GM21723 (cell line): Measurements from ENCODE around the gene SPOCK1.

Source experiments
- ATAC-seq: cut with Tn5 transposase; IDR thresholded peaks from one replicate; pipeline ENCODE4 v1.9.1; 2021; ENCODE audit warnings: mild to moderate bottlenecking, moderate library complexity; ENCODE audit not compliant: unreplicated experiment

The SPOCK1 gene

DNA sequence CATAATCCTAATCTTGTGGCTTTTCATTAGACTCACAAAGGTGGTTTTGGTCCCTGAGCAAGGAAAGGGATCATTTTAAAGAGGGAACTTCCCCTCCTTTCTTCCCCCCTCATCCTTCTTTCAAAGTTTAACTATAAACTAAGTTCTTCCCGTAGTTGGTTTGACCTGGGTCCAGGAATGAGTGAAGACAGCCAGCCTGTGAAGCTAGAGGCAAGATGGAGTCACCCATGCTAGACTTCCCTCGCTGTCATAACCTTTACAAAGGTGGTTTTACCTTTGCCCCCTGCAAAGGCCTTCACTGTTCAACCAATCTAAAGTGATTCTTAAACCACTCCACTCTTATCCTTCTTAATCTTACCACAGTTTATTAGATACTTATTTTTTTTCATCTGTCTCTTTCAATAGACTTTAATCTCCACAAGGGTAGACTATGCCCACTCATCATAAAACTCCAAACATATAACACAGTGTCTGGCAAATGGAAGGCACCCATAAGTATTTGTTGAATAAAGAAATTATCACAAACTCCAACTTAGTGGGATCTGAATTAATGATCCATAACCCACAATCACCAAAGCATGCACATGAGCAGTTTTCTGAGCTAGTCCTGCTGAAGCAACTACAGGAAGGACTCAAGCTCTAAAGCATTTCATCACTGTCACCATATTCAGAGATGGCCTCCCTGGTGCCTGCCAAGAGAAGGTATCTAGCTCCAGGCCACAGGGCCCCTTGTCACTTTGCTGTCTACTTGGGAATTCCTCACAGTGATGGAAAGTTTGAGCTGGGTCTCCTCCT is 369.0 kb downstream of the SPOCK1 start:
- no peak for ATAC-seq

DNA sequence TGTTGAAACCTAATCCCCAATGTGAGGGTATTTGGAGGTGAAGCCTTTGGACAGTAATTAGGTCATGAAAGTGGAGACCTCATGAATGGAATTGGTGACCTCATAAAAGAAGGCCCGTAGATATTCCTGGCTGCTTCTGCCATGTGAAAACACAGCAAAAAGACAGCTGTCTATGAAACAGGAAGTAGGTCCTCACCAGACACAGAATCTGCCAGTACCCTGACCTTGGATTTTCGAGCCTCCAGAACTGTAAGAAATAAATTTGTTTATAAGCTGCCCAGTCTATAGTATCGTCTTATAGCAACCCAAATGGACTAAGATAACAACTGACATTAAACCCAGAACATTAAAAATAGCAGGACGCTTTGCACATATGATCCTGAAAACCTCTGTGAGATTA is 371.1 kb downstream of the SPOCK1 start:
- ATAC-seq = no peak

DNA sequence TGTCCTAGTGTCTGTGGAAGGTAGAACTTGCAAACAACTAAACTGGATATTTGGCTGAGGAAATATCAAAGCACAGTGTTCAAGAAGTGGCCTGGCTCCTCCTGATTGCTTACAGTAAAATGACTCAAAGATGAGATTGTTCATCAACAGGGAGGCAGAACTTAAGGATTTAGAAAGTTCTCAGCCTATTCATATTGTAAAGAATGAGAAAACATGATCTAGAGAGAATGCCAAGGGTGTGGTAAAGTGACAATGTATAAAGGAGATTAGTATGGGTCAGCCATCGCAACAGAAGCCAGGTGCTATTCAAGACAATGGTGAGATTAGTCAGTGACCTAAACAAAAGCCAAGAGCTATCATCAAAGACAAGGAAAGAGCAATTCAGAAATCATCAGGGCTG is 372.3 kb downstream of the SPOCK1 start:
- ATAC-seq = no peak

DNA sequence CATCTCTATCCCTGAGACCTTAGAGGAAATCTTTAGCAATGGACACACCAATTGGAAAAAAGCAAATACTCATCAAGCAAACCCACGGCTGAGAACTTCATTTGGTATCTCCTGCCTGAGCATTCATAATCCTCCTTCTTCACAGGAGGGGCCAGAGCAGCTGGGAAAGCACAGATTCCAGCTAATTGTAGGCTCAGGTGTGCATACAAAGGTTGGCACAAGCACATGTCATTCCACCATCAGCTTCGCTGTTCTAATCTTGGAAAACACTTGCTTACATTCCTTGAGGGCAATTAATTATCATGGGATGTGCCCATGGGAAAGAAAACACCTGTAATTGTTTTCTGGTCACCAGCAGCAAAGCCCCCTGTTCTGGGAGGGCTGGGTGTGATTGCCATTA is 376.6 kb downstream of the SPOCK1 start:
- ATAC-seq = no peak

DNA sequence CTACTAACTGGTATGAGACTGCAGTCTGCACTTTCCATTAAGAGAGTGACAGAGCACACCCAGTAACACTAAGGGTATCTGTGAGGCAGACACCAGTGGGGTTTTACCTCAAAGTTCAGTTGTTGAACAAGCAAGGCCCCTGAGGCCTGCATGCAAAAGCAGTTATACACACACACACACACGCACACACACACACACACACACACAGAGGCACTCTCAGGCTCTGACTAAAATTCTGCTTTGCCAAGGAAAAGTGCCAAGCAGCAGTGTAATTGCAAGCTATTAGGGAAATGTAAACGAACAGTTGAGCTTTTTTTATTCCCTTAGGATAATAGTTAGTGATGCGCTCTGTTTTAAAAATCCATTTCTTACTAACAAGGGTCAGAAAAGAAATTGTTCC is 377.1 kb downstream of the SPOCK1 start:
- no peak for ATAC-seq

DNA sequence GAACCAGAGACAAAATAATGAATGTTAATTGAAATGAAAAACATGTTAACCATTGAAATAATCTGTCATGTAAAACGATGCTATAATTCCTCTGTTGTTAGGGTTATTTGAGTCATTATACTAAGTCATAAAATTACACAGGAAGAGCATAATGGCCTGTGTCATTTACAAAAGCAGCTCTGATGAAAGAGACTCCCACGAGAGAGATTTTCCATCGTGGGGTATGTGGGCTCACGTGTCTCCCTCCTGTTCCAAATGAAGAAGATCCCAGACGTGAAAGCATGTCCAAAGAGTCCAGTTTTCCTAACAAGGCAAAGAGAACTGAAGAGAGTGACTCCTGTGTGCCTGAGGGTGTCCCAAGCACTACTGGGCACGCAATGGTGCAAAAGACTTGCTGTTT is 379.8 kb downstream of the SPOCK1 start:
- no peak for ATAC-seq

DNA sequence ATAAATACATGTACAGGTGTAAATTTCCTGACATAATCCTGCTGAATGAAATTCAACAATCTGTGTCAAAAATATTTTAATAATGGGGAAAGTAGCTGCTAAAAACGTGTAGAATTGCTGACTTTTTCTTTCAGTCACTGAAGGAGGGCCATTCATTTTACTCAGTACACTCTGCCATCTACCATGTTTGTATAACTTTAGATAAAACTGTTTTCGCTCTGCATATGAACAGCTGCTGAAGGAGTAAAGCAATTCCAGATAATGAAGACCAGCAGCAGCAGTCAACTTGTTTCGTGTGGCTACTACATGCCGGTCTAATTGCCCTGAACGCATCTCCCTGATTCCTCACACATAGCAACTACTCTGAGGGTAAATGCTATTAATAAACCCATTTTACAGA is 380.5 kb downstream of the SPOCK1 start:
- ATAC-seq = no peak

DNA sequence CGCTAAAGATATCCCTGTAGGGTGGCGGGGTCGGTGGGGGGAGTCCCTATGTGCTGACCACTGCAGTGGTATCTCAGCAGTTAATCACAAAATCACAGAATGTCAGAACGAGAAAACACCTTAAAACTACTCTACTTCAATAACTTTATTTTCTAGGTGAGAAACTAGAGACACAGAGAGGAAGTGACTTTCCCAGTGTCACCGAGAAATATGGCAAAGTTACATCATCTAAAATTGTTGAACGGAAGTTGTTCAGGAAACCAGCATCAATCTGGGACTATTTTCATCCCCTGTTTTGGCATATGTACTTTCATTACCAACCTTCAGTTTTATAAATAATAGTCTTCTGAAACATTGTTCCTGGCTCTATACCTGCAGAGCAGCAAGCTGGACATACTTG is 384.0 kb downstream of the SPOCK1 start:
- ATAC-seq = no peak

DNA sequence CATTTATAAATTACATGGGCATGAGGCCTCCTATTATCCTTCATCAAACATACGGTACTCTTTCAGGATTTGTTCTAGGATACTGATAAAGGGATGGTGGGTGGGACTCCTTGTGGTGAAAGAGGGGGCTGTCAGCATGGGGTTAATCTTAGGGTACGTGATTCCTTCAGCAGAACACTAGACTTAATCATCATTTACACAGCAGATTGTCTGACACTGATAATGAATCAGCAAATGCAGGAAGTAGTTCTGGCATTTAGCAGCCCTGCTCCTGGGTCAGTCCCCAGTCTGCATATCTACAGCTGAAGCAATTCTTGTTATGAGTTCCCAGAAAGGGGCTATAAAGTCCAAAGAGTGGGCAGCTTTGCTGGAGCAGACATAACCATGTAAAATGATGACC is 384.6 kb downstream of the SPOCK1 start:
- ATAC-seq = no peak

DNA sequence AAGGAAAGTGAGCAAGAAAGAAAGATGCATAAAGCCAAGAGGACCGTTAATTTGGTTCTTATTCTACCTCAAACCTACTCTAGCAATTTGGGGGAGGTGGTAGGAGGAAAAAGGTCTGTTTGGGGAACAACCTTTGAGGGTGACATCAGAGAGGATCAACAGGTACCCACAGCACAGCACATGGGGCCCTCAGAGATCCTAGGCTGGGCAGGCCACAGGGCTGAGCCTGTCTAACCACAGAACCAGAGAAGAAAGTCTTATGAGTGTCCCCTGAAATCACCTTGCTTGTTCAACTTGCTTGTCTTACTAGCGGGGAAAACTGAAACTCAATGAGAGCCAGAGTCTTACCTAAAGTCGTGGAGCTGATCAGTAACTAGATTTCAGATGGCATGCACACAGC is 385.2 kb downstream of the SPOCK1 start:
- no peak for ATAC-seq

DNA sequence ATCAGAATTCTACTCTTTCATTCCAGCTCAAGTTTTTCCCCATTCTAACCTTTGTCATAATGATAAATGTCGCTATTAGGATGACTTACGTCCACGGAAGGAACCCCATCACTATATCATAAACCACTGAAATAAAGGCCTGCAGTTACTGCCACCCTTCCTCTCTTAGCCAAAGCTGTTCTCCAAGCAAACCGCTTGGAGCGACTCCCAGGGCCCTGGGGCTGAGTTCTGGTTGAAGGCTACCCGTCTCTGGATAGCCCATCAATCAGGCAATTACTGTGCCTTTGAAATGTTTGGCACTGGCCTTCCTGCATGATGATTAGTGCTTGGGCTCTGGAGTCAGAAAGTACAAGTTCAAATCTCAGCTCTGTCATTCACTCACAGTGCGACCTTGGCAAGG is 386.0 kb downstream of the SPOCK1 start:
- no peak for ATAC-seq

DNA sequence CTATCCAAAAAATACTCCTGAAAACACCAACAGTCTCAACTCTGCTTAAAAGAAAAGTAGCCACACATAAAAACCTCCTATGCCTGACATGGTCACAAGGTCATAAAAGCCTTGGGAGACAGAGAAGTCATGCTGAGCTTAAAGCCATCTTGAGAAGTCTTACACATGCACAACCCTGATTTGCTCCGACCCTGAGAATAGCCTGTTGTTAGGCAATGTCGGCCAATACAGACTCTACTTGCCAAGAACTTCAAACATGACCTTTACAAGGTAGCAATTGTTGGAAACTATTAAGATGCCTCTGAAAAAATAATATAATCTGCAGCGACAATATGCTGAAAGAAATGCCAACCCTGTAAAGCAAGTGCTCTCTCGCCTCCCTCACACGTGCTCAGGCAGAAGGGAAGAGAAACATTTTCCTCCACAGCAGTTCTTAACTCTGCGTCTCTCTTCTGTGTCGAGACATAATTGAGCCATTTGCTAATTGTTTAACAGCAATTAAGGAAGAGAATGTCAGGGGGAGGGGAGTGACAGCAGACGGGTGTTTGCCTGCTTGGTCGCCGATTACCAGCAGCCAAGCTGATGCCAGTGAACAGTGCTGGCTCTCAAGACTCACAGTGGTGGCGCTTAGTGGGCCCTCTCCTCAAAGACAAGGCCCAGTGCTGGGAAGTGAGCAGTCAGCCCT is 393.6 kb downstream of the SPOCK1 start:
- no peak for ATAC-seq

DNA sequence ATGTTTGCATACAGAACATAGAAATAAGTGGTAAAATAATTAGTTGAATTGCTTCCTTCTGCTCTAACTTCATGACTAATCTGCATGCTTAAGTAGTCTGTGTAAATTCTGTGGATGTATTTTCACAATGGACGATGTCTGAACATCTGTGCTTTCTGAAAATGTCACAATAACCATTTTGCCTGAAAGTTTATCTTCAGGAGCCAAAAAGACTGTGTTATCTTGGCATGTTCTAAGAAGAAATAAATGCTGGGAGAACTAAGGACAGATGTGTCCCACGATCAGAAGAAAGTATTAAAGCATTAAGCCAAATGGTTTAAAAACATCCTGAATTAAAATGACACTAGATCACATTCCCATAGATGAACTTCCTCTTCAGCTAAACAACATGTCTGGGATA is 397.6 kb downstream of the SPOCK1 start:
- no peak for ATAC-seq

DNA sequence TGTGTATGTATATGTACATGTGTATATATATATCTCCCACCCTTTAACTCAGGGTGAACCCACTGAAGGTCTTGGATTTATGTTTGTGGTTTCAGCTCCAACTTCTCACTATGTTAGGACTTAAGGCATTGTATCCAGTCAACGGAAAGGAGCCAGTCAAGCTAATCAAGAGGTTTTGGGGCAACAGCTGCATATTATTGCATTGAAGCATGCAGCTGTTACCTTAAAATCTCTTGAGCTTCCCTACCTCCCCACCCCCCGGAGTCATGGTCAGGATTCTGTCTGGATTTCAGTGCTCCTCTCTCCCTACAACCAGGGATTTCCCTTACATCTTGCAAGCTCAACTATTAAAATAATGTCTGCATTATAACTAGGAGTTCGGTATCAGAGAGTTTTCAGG is 399.5 kb downstream of the SPOCK1 start:
- ATAC-seq = no peak

DNA sequence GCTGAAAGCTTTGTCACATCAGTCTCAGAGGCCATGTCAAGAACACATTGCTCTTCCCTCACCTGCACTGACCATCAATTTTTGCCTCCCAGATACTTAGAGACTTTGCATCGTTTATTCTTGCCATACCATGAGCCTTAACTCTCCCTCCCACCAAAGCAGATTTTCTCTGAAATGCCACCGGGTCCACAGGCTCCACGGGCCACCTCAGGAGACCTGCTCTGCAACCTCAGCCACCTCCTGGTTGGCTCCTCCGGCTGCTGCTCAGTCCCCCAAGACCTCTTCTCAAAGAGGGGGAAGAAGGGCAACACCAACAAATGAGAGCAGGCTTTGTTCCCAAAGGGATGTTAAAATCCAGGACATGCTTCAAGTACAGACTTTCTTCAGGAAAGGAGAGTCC is 400.5 kb downstream of the SPOCK1 start:
- no peak for ATAC-seq

DNA sequence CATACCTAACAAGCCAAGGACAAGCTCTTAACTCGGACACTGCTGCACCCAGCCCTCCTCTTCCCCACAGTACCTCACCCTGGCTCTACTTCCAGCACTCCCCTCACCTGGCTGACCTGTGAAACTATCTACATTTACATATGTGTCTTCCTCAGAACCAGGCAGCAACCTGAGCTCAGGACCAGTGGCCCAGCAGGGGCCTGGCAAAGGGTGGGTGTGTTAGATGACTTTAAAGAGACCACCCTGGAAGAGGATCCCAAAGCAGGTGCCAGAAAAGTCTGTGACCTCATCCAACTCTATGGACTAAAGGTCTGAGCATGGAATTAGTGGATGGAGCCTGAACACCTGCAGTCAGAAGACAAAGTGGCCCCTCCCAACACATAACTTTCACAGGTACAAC is 400.9 kb downstream of the SPOCK1 start:
- ATAC-seq = no peak

DNA sequence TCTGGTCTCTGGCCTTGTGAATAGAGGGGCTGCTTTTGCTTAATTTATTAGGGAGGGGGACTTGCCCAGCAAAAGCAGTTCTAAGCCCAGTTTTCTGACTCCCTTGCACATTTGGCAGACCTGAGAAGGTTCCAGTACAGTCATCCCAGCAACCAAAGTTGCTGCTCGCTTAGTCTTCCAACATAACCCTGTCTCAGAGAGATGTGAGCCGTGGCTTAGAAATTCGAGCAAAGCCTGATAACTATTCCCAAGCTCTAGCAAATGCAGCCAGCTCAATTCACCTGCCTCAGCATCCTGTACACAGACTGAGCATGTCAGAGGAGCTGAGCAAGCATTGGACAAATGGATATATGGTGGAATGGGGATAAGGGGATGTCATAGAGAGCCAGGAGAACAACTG is 401.9 kb downstream of the SPOCK1 start:
- no peak for ATAC-seq

DNA sequence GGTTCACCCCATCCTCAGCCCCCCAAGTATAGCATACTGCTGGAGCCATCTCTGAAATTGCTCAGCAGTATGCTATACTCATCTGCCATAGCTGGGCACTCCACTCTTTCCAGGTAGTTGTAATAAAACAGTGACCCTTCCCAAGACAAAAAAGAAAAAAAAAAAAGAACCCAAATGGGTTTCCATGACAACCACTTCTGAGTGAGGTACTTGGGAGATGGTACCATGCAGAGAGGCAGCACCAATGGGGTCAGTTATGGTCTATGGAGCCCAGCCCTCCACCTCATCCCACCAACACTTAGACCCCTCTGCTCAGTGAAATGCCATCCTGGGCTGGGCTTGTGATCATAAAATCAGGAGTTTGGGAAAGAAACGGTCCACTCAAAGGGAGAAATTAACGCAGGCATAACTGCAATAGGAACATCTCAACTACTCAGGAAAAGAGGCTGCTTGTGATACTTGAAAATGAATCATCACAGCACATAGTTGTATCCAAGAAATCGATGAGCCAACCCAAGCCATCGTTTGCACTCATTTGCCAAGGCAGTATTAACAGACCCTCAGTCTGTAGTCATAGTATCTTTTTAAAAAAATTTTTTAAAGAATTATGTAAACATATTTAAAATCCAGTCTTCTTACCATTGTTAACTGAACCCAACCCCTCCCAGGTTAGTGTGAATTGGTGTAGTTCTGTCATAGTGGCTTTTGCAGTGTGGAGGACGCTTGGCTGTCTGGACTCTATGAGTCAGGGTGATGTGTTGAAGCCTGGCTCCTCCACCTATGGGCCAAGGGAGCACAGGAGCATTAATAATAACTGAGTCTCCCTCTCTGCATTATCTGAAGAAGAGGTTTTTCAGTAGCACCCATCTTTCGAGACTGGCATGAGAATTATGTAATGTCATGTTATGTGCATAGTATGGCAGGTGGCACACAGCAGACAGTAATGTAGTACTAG is 402.7 kb downstream of the SPOCK1 start:
- no peak for ATAC-seq

DNA sequence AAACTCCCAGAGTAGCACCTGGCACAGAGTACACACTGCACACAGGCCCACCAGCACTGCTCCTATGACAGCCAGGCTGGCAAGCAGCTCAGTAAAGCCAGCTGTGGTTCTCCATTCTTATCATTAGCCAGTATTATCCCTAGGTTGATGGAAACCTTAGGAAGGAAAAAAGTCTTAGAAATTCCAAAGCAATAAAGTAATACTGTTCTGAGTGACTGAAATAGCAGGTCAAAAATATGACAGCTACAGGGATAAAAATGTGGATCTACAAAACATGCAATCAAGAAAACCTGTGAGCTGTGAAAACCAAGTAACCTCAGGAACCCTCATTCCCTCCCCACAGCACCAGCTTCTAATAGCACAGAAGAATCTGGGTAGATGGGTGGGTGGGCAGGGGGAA is 403.5 kb downstream of the SPOCK1 start:
- ATAC-seq = no peak

DNA sequence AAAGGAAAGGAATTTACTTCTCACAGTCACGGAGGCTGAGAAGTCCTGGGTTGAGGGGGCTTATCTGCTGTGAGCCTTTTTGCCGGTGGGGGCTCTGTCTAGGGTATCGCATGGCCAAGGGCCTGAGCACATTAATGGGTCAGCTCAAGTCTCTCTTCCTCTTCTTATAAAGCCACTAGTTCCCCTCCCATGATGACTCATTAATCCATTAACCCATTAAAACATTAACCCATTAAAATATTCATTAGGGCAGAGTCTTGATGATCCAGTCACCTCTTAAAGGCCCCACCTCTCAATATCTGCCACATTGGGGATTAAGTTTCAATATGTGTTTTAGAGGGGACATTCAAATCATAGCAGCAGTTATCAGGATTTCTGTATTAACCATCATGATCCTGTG is 406.3 kb downstream of the SPOCK1 start:
- ATAC-seq = no peak

DNA sequence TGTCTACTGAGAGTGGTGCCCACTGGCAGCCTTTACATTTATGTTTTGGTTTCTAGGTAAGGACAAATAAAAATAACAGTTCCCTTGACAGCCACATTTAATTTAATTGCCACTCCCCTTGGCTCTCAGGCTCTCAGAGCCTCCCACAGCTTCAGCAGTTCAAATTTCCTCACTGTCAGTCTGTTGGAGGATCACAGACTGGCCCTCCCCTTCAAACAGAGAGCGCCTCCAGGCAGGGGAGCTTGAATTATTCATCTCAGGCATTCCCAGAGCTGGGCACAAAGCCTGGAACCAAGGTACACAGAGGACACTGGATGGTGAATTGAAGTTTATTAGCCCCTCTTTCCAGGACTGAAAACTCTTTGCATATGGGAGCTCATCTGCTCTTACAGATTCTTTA is 407.7 kb downstream of the SPOCK1 start:
- no peak for ATAC-seq

DNA sequence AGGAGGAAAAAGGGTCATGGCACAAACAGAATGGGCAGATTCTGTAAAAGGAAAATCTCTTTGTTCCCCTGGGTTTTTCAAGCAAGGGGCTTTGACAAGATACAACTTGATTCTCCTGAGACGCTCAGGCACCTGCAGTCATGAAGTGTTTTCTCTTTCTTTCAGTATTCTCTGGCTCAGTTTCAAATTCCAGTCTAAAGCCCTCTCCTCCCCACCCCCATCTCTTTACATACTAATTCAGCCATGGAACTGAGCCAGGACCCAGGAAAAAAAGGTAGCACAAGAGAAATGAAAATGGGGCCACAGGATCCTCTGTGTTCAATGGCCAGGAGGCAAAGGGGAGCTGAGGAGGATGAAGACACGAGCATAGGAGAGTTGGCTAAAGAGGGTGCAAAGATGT is 408.4 kb downstream of the SPOCK1 start:
- ATAC-seq = no peak
